Neural cell (in vitro differentiated cells): ENCODE measurements around the gene POU2F2. TPM values are rescaled to one million over a fixed set of nuclear protein-coding genes. Genes with fewer than 3 reads are reported as not detected.

Source experiments
- H2AFZ ChIP-seq: fragments of 200-600, 300-800 bp; sonication (generic), shearing (Covaris generic); 2 replicates; pipeline ENCODE4 v1.6.0; 2014; ENCODE audit warnings: low read depth, mild to moderate bottlenecking, antibody characterized with exemption, low read length, moderate library complexity
- H3F3A ChIP-seq: fragments of 200-600 bp; shearing (Covaris generic); 2 replicates; pipeline ENCODE4 v1.6.1; 2016; ENCODE audit warnings: mild to moderate bottlenecking, moderate library complexity, mixed read lengths, antibody characterized with exemption, low read length; ENCODE audit not compliant: insufficient read depth, poor library complexity, severe bottlenecking
- H3K27ac ChIP-seq: fragments of 200-600, 300-800 bp; sonication (generic), shearing (Covaris generic); 2 replicates; pipeline ENCODE4 v1.5.1; 2014; ENCODE audit warnings: mild to moderate bottlenecking, low read length, moderate library complexity
- H3K27me3 ChIP-seq: fragments of 300-800, 200-600 bp; sonication (generic), shearing (Covaris generic); 2 replicates; pipeline ENCODE4 v1.6.0; 2014; ENCODE audit warnings: mild to moderate bottlenecking, low read depth, low read length, moderate library complexity; ENCODE audit not compliant: insufficient read depth
- H3K36me3 ChIP-seq: fragments of 300-800, 200-600 bp; sonication (generic), shearing (Covaris generic); 2 replicates; pipeline ENCODE4 v1.5.1; 2014; ENCODE audit warnings: mild to moderate bottlenecking, antibody characterized with exemption, low read length, moderate library complexity; ENCODE audit not compliant: insufficient read depth
- H3K4me2 ChIP-seq: fragments of 300-800, 200-600 bp; sonication (generic), shearing (Covaris generic); 2 replicates; pipeline ENCODE4 v1.6.0; 2014; ENCODE audit warnings: mild to moderate bottlenecking, low read length
- H3K4me3 ChIP-seq: fragments of 300-800, 200-600 bp; sonication (generic), shearing (Covaris generic); 2 replicates; pipeline ENCODE4 v1.5.1; 2014; ENCODE audit warnings: mild to moderate bottlenecking, low read length, moderate library complexity
- H3K79me2 ChIP-seq: fragments of 200-600 bp; shearing (Covaris generic); replicated peaks from 2 replicates; pipeline ENCODE4 v1.6.0; 2014; ENCODE audit warnings: mild to moderate bottlenecking, low read length, moderate library complexity; ENCODE audit not compliant: insufficient read depth
- H3K9ac ChIP-seq: fragments of 300-800, 200-600 bp; sonication (generic), shearing (Covaris generic); 2 replicates; pipeline ENCODE4 v1.6.1; 2016; ENCODE audit warnings: mild to moderate bottlenecking, low read length, mixed read lengths
- H3K9me2 ChIP-seq: fragments of 200-600 bp; shearing (Covaris generic); 2 replicates; pipeline ENCODE4 v1.6.1; 2016; ENCODE audit warnings: mild to moderate bottlenecking, low read length, mixed read lengths; ENCODE audit not compliant: insufficient read depth
- H3K9me3 ChIP-seq: fragments of 200-600, 300-800 bp; sonication (generic), shearing (Covaris generic); 2 replicates; pipeline ENCODE4 v1.6.1; 2016; ENCODE audit warnings: mild to moderate bottlenecking, mixed run types, low read length, moderate library complexity, mixed read lengths
- H4K20me1 ChIP-seq: fragments of 200-600 bp; shearing (Covaris generic); 2 replicates; pipeline ENCODE4 v1.6.1; 2016; ENCODE audit warnings: mild to moderate bottlenecking, mixed run types; ENCODE audit not compliant: insufficient read depth
- EP300 ChIP-seq: fragments of 450-650 bp; conservative IDR thresholded peaks from 2 replicates; pipeline ENCODE4 v1.6.1; 2014; ENCODE audit warnings: antibody characterized with exemption, mild to moderate bottlenecking, moderate library complexity; ENCODE audit not compliant: poor library complexity, severe bottlenecking
- EZH2 ChIP-seq: fragments of 200-600, 300-800 bp; shearing (Covaris generic), sonication (generic); IDR thresholded peaks from 2 replicates; pipeline ENCODE4 v1.6.1; 2014; ENCODE audit warnings: antibody characterized with exemption, low read length, borderline replicate concordance, mild to moderate bottlenecking; ENCODE audit not compliant: insufficient read depth, poor library complexity, severe bottlenecking
- MXI1 ChIP-seq: fragments of 450-650 bp; conservative IDR thresholded peaks from 2 replicates; pipeline ENCODE4 v1.6.1; 2014; ENCODE audit warnings: antibody characterized with exemption, mild to moderate bottlenecking; ENCODE audit not compliant: poor library complexity, severe bottlenecking
- POLR2AphosphoS5 ChIP-seq: IDR thresholded peaks from 2 replicates; pipeline ENCODE4 v1.6.1; 2012
- RAD21 ChIP-seq: fragments of 450-650 bp; conservative IDR thresholded peaks from 2 replicates; pipeline ENCODE4 v1.6.1; 2014; ENCODE audit warnings: antibody characterized with exemption, mild to moderate bottlenecking, moderate library complexity
- SMC3 ChIP-seq: fragments of 450-650 bp; conservative IDR thresholded peaks from 2 replicates; pipeline ENCODE4 v1.6.1; 2014; ENCODE audit warnings: antibody characterized with exemption, mild to moderate bottlenecking, moderate library complexity; ENCODE audit not compliant: poor library complexity
- TAF1 ChIP-seq: IDR thresholded peaks from 2 replicates; pipeline ENCODE4 v1.6.1; 2012; ENCODE audit warnings: low read depth
- polyA plus RNA-seq: library from polyadenylated mRNA; depleted of rRNA; stranded (reverse); fragments of >200 nt; gene quantifications from 2 replicates; pipeline ENCODE4 v1.2.3, GENCODE V29; 2014
- TF ChIP-seq, protein P1 (sequence below): fragments of 450-650 bp; IDR thresholded peaks from 2 replicates; pipeline ENCODE4 v1.5.1; 2014; ENCODE audit warnings: antibody characterized with exemption, mild to moderate bottlenecking, moderate library complexity; ENCODE audit not compliant: poor library complexity, severe bottlenecking
- TF ChIP-seq, protein P2 (sequence below): IDR thresholded peaks from 2 replicates; pipeline ENCODE4 v1.6.1; 2012; ENCODE audit warnings: borderline replicate concordance

POU2F2 gene
- polyA plus RNA-seq, 1 donor from 2014 or later: 7.7 TPM

DNA sequence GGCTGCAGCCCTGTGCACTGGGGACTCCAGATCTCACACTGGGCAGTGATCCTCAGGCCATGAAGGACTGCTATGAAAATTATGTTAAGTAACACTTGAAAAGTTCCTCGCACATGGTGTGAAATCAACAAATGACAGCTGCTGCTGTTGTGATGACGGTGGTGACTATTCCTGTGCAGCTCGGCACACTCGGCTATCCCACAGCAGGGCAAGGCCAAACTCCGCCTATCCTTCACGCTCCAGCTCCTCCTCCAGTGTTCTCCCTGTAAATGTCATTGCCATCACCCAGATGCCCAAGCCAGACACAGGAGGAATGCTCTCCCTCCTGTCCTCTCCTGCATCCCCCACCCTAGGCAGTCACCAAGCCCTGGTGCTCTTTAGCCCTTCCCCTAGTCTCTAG, 93.6 kb downstream of the POU2F2 start:
- no peaks in the 10 kb centered on the region for H3K27me3 ChIP-seq
- TF ChIP-seq EZH2 (no peak), SMC3 (no peak), EP300 (no peak), RAD21 (no peak), POLR2AphosphoS5 (no peak), MXI1 (no peak), TAF1 (no peak)
- TF ChIP-seq, protein P1, sequence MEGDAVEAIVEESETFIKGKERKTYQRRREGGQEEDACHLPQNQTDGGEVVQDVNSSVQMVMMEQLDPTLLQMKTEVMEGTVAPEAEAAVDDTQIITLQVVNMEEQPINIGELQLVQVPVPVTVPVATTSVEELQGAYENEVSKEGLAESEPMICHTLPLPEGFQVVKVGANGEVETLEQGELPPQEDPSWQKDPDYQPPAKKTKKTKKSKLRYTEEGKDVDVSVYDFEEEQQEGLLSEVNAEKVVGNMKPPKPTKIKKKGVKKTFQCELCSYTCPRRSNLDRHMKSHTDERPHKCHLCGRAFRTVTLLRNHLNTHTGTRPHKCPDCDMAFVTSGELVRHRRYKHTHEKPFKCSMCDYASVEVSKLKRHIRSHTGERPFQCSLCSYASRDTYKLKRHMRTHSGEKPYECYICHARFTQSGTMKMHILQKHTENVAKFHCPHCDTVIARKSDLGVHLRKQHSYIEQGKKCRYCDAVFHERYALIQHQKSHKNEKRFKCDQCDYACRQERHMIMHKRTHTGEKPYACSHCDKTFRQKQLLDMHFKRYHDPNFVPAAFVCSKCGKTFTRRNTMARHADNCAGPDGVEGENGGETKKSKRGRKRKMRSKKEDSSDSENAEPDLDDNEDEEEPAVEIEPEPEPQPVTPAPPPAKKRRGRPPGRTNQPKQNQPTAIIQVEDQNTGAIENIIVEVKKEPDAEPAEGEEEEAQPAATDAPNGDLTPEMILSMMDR: no peak
- TF ChIP-seq, protein P2, sequence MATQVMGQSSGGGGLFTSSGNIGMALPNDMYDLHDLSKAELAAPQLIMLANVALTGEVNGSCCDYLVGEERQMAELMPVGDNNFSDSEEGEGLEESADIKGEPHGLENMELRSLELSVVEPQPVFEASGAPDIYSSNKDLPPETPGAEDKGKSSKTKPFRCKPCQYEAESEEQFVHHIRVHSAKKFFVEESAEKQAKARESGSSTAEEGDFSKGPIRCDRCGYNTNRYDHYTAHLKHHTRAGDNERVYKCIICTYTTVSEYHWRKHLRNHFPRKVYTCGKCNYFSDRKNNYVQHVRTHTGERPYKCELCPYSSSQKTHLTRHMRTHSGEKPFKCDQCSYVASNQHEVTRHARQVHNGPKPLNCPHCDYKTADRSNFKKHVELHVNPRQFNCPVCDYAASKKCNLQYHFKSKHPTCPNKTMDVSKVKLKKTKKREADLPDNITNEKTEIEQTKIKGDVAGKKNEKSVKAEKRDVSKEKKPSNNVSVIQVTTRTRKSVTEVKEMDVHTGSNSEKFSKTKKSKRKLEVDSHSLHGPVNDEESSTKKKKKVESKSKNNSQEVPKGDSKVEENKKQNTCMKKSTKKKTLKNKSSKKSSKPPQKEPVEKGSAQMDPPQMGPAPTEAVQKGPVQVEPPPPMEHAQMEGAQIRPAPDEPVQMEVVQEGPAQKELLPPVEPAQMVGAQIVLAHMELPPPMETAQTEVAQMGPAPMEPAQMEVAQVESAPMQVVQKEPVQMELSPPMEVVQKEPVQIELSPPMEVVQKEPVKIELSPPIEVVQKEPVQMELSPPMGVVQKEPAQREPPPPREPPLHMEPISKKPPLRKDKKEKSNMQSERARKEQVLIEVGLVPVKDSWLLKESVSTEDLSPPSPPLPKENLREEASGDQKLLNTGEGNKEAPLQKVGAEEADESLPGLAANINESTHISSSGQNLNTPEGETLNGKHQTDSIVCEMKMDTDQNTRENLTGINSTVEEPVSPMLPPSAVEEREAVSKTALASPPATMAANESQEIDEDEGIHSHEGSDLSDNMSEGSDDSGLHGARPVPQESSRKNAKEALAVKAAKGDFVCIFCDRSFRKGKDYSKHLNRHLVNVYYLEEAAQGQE: no peak
- no peak overlapping the region for H3K27ac ChIP-seq
- H3K9me3 ChIP-seq: no peaks in the 10 kb centered on the region
- no peaks in the 10 kb centered on the region for H3F3A ChIP-seq
- H3K4me2 ChIP-seq: no peak overlapping the region
- no peaks in the 10 kb centered on the region for H3K9me2 ChIP-seq
- H3K4me3 ChIP-seq: no peak overlapping the region
- no peak overlapping the region for H2AFZ ChIP-seq
- H3K36me3 ChIP-seq: peaks cover 6% of the 10 kb centered on the region
- H3K9ac ChIP-seq: no peak overlapping the region
- no peaks in the 10 kb centered on the region for H3K79me2 ChIP-seq
- no peaks in the 10 kb centered on the region for H4K20me1 ChIP-seq

DNA sequence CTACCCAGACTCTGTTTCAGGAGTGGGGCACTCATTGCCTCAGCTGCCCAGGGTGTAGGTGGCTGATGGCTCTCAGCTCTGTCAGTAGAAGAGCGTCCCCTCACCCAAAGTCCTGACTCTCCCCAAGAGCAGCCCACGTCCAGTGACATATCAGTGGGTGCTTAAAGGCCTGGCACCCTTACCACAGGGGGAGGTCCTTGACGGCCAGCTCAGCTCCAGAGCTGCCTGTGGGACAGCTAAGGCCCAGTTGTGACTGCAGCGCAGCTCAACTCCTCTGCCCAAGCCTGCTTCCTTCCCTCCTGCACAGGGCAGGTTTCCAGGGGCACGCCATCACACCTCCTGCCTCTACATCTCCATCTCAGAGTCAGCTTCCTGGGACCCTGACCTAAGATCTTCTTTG, 94.6 kb downstream of the POU2F2 start:
- TF ChIP-seq POLR2AphosphoS5 (no peak), EP300 (no peak), MXI1 (no peak), TAF1 (no peak), RAD21 (no peak), SMC3 (no peak), EZH2 (no peak)
- TF ChIP-seq, protein P1: no peak
- TF ChIP-seq, protein P2: no peak
- no peak overlapping the region for H3K4me3 ChIP-seq

More for the DNA sequence above, 94.6 kb downstream of the POU2F2 start:
- no peaks in the 10 kb centered on the region for H3K79me2 ChIP-seq
- H3K9ac ChIP-seq: no peak overlapping the region
- H3F3A ChIP-seq: no peaks in the 10 kb centered on the region
- H4K20me1 ChIP-seq: no peaks in the 10 kb centered on the region
- H3K36me3 ChIP-seq: peaks cover 6% of the 10 kb centered on the region
- no peaks in the 10 kb centered on the region for H3K9me3 ChIP-seq
- H3K4me2 ChIP-seq: no peak overlapping the region
- no peak overlapping the region for H3K27ac ChIP-seq
- H3K9me2 ChIP-seq: no peaks in the 10 kb centered on the region
- H2AFZ ChIP-seq: no peak overlapping the region
- no peaks in the 10 kb centered on the region for H3K27me3 ChIP-seq
